ENCODE results near the gene CHST15.

Gene CHST15

DNA sequence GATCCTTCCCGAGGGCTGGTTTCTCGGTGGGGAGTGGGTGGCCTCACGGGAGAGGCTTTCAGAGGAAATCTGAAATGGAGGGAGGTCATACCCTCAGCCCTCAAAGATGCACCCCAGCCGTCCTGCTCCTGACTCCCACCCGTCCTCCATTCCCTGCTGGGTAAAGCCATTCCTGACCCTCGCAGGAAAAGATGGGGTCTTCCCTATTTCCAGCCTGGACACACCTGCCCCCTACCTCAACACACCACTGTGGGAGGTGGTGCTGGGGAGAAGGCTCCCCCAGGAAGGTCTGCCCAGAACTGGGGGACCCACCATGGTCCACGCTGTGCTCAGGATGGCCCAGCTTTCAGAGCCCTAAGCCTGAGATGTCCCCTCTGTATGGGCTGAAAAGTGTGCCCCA lies 86.9 kb downstream of the CHST15 start:
- Mint-ChIP-seq H3K36me3 (no peaks in the 10 kb centered on the region), H3K27me3 (peaks cover 4% of the 10 kb centered on the region), H3K4me1 (peaks cover 4% of the 10 kb centered on the region), H3K4me3 (no peak overlapping the region), H3K27ac (no peak overlapping the region), H3K9me3 (no peaks in the 10 kb centered on the region)
- DNase-seq = peak; percentile 1
- CTCF ChIA-PET = interaction anchor here (3.0 kb wide), 1 partner anchor 11 kb away, joined by 19 read pairs; no protein-coding TSS in a partner anchor

DNA sequence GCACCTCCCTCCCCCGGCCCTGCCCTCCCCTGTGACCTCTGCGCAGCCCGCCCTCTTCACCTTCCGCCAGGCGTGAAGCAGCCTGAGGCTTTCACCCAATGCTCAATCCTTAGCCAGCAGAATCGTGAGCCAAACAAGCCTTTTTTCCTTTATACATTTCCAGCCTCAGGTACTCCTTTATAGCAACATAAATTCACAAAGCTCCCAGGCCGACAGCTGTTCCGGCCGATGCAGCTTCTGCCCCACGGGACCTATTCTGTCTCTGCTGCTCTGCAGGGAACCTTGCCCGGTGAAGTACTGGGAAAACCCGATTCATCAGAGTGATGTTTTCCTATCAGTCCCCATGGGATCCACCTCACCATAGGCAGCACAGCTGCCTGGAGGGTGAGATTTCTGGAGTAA lies 87.4 kb downstream of the CHST15 start:
- DNase-seq = no peak
- Mint-ChIP-seq H3K4me1 (peaks cover 4% of the 10 kb centered on the region), H3K27me3 (peaks cover 8% of the 10 kb centered on the region), H3K4me3 (no peak overlapping the region), H3K27ac (no peak overlapping the region), H3K36me3 (no peaks in the 10 kb centered on the region), H3K9me3 (no peaks in the 10 kb centered on the region)
- CTCF ChIA-PET = interaction anchor here (3.0 kb wide), 1 partner anchor 10 kb away, joined by 19 read pairs; no protein-coding TSS in a partner anchor

DNA sequence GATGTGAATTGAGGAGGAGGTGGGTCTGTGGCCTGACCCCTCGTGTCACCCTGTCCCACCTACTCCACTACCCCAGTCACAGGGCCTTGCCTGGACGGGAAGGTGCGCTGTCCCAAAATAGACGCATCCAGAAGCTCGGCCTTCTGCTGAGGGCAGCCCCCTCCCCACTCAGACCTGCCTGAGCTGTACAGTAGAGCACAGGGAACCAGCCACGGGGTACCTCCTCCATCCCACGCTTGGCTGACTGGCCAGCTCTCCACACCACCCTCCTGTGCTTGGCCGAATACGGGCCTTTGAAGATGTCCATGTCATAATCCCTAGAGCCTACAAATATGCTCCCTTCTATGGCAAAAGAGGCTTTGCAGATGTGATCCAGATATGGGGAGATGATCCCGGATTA lies 88.3 kb downstream of the CHST15 start:
- Mint-ChIP-seq H3K27me3 (peaks cover 8% of the 10 kb centered on the region), H3K9me3 (no peaks in the 10 kb centered on the region)
- CTCF ChIA-PET = interaction anchor here (1.4 to 3.0 kb wide), 2 partner anchors 10 to 384 kb away, joined by 6 to 19 read pairs; no protein-coding TSS in a partner anchor

DNA sequence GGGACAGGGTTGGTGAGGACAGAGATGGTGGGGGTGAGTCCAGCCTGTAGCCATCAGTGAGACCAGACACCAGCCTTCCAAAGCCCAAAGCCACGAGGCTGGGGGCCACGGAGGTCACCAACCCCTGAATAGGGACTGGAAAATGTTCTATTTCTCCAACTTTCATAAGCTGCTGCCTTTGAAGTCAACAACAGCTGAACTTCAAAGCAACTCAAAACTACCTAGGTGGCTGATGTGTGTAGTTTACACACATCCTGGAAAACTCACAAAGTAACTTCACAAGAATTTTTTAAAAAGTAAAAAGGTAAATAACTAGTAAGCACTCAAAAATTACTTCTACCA lies 88.8 kb downstream of the CHST15 start:
- DNase-seq = peak; percentile 11
- H3K36me3 Mint-ChIP-seq = no peaks in the 10 kb centered on the region
- no peak overlapping the region for H3K4me3 Mint-ChIP-seq
- CTCF ChIA-PET = interaction anchor here (1.4 to 3.0 kb wide), 2 partner anchors 9 to 385 kb away, joined by 6 to 19 read pairs; no protein-coding TSS in a partner anchor
- no peaks in the 10 kb centered on the region for H3K9me3 Mint-ChIP-seq
- H3K4me1 Mint-ChIP-seq = peaks cover 4% of the 10 kb centered on the region
- no peak overlapping the region for H3K27ac Mint-ChIP-seq
- peaks cover 8% of the 10 kb centered on the region for H3K27me3 Mint-ChIP-seq

More for the DNA sequence above, 88.3 kb downstream of the CHST15 start:
- Mint-ChIP-seq H3K4me1 (peaks cover 4% of the 10 kb centered on the region), H3K27ac (no peak overlapping the region), H3K36me3 (no peaks in the 10 kb centered on the region), H3K4me3 (no peak overlapping the region)
- DNase-seq = peak; percentile 11

DNA sequence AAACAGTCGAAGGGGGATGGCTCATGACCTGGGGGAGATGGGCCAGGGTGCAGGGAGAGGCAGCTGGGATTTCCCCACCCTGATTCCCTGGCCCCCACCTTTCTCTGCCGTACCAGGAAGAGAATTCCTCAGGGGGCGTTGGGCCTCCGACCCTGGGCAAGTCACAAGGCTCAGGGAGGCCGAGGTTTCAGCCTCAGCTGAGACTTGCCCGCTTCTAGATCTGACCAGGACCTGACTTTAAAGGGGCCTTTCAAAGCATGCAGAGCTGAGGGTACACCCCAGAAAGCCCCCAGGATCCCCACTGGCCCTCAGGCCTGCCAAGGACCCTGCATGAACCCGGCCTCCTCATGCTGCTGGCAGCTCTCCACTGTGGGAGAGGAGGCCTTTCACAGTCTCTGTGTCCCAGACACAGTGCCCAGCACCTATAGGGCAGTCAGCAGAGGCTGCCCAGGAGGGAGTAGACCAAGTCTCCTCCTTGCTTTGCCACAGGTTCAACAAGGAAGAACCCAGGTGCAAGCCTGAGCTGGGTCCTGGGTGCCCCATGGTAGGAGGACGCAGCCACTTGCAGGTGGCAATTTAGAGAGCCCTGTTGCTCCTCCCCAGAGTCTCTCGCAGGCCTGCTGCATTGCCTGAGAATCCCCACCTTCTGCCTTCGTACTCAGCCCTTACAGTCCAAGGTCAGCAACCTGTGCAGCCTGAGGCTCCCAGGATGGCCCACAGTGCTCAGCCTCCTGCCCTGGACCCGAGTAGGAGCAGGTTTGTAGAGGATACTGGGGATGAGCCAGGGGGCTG lies 89.3 kb downstream of the CHST15 start:
- H3K9me3 Mint-ChIP-seq = no peaks in the 10 kb centered on the region
- H3K4me3 Mint-ChIP-seq = no peak overlapping the region
- no peak overlapping the region for H3K27ac Mint-ChIP-seq
- H3K4me1 Mint-ChIP-seq = peaks cover 4% of the 10 kb centered on the region
- peaks cover 8% of the 10 kb centered on the region for H3K27me3 Mint-ChIP-seq
- CTCF ChIA-PET = interaction anchor here (0.9 to 3.0 kb wide), 3 partner anchors 9 to 385 kb away, joined by 3 to 19 read pairs (median 6); no protein-coding TSS in a partner anchor
- H3K36me3 Mint-ChIP-seq = no peaks in the 10 kb centered on the region
- peak; percentile 11 for DNase-seq

DNA sequence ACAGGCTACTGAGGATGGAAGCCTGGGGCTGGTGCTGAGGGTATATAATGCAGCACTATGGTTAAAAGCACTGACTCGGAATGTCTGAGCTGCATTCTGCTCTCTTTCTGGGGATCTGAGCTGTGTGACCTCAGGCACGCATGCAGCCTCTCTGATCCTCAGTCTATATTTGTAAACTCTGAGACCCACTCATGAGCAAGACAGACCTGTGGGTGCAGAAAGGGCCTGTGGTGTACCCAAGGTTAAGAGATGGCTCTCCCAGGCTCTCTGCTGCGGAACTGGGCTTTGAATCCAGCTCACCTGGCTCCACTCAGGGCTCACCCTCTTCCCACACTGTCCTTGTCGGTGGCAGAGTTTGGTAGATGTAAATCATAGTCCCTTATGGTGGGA lies 89.9 kb downstream of the CHST15 start:
- no peaks in the 10 kb centered on the region for H3K9me3 Mint-ChIP-seq
- no peaks in the 10 kb centered on the region for H3K36me3 Mint-ChIP-seq
- CTCF ChIA-PET = interaction anchor here (0.9 to 1.2 kb wide), 2 partner anchors 386 to 400 kb away, joined by 3 to 4 read pairs; no protein-coding TSS in a partner anchor
- no peak overlapping the region for H3K4me3 Mint-ChIP-seq
- peaks cover 4% of the 10 kb centered on the region for H3K4me1 Mint-ChIP-seq
- peaks cover 11% of the 10 kb centered on the region for H3K27me3 Mint-ChIP-seq
- DNase-seq = peak; percentile 12
- H3K27ac Mint-ChIP-seq = no peak overlapping the region

DNA sequence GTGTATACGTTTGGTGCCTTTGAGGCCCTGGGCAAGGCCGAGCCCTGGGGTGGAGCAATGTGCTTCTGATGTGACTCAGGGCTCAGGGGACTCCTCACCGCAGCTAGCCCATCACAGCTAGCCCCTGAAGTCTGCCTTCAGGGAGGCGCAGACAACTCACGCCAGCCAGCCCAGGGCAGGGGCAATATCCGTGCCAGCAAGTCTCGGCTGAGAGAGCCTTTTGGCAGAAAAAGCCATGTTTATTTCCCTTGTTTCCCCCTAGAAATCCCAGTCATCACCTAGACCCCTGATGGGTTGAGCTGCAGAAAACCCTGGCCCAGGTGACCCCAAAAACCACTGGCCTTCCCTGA lies 90.4 kb downstream of the CHST15 start:
- H3K36me3 Mint-ChIP-seq = no peaks in the 10 kb centered on the region
- CTCF ChIA-PET = interaction anchor here (1.2 to 2.0 kb wide), 2 partner anchors 386 to 401 kb away, joined by 4 to 7 read pairs; no protein-coding TSS in a partner anchor
- H3K4me1 Mint-ChIP-seq = peaks cover 4% of the 10 kb centered on the region
- no peak overlapping the region for H3K4me3 Mint-ChIP-seq
- DNase-seq = peak; percentile 16
- no peak overlapping the region for H3K27ac Mint-ChIP-seq
- H3K27me3 Mint-ChIP-seq = peaks cover 11% of the 10 kb centered on the region
- no peaks in the 10 kb centered on the region for H3K9me3 Mint-ChIP-seq

DNA sequence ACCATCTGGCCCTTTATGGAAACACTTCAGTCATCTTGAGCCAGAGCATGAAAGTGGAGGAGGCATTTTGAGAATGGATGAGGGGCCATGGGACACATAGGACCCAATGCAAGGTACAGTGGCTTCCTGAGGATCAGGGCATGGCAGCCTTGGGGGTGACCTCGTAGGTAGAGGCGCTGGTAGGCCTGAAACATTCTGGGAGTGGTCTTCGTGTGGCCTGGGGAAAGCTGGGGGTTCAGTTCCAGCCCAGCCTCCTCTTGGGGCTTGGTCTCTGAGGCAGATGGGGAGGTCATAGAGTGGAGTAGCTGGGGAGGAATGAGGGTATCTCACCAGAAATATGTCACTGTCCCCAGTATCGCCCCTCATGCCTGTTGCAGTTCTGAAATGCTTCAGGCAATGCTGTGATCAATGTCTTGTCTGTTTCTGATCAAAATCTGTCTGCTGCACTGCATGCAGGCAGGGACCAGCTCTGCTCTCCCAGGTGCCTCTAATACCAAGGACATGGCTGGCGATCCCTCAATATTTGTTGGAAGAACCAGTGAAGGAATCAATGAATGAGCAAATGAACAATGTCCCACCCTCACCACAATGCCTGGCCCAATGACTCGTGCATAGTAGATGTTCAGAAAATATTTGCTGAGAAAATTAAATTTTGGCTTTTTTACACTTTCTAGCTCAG lies 90.9 kb downstream of the CHST15 start:
- peaks cover 4% of the 10 kb centered on the region for H3K4me1 Mint-ChIP-seq
- no peaks in the 10 kb centered on the region for H3K9me3 Mint-ChIP-seq
- peak; percentile 14 for DNase-seq
- no peak overlapping the region for H3K27ac Mint-ChIP-seq
- peaks cover 15% of the 10 kb centered on the region for H3K27me3 Mint-ChIP-seq
- no peak overlapping the region for H3K4me3 Mint-ChIP-seq
- H3K36me3 Mint-ChIP-seq = no peaks in the 10 kb centered on the region
- CTCF ChIA-PET = interaction anchor here (1.2 to 2.0 kb wide), 2 partner anchors 386 to 401 kb away, joined by 4 to 7 read pairs; no protein-coding TSS in a partner anchor

DNA sequence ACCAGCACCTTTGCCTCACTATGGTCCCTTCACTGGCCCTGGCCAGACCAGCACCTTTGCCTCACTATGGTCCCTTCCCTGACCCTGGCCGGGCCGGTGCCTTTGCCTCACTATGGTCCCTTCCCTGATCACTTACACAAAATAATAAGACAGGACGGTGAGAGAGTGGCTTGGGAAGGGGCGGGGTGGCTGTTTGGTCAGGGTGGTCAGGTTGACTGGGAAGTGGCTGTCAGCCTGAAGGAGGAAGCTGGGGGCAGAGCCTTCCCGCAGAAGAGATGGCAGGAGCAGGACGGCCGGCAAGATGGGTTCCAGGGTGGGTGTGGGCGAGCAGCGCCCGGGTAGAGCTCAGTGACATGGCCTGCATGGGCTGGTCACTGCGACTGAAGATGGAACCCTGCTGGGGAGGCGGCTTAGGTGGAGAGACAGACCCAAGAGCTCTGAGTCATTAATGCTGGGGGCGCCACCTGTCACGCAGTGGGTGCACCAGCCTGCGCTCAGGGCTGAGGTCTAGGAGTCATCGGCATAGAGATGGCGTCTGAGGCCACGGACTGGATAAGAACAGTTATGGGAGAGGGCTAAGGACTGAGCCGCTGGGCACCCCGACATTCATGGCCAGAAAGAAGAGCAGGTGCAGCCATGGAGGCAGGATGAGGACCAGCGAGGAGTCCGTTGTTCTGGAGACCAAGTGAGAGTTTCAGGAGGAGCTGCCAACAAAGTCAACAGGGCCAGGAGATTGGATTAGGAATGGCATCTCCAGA lies 91.8 kb downstream of the CHST15 start:
- CTCF ChIA-PET = interaction anchor here (2.0 kb wide), 1 partner anchor 387 kb away, joined by 7 read pairs; no protein-coding TSS in a partner anchor
- Mint-ChIP-seq H3K36me3 (no peaks in the 10 kb centered on the region), H3K27ac (no peak overlapping the region), H3K4me1 (peaks cover 4% of the 10 kb centered on the region), H3K27me3 (peaks cover 21% of the 10 kb centered on the region), H3K9me3 (no peaks in the 10 kb centered on the region), H3K4me3 (no peak overlapping the region)
- DNase-seq = peak; percentile 12

DNA sequence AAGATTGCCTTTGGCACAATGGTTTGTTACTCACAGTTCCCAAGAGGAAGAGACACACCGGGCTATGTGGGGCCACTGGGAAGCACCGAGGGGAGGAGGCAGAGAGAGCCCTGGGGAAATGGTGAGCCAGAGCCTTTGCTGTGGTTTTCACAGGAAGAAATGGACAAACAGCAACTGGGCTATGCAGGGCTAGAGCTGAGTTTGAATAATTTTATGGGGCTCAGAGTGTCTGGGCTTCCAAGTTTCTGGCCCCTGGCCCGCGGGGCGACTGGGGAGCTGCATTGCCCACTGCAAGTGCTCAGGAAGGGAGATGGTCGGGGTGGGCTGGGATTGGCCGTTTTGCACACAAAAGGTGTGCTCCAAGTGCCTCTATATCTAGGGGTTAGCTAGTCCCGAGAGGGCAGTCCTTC lies 92.6 kb downstream of the CHST15 start:
- Mint-ChIP-seq H3K9me3 (no peaks in the 10 kb centered on the region), H3K27me3 (peaks cover 29% of the 10 kb centered on the region), H3K27ac (no peak overlapping the region), H3K4me3 (no peak overlapping the region), H3K4me1 (peaks cover 4% of the 10 kb centered on the region), H3K36me3 (no peaks in the 10 kb centered on the region)
- CTCF ChIA-PET = no interaction called here
- DNase-seq = no peak

DNA sequence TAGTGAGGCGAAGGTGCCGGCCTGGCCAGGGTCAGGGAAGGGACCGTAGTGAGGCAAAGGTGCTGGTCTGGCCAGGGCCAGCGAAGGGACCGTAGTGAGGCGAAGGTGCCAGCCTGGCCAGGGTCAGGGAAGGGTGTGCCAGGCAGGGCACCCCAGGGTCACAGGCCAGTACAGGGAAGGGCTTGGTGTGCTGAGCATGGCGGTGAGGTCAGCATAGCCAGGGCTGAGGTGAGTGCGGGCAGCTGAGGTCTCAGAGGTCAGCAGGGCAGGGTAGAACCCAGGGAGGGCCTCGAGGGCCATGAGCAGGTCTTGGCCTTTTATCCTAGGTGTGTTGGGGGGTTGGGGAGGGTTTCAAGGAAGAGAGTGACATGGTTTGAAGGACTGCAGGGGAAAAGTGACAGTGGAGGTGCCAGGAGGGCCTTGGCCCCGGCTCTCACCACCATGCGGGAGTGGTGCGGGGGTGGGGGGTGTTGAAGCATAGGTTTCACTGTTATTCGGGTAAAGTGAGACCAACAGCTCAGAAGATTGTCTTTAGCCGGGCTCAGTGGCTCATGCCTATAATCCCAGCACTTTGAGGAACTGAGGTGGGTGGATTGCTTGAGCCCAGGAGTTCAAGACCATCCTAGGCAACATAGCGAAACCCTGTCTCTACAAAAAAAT lies 93.3 kb downstream of the CHST15 start:
- CTCF ChIA-PET = no interaction called here
- Mint-ChIP-seq H3K27me3 (peaks cover 36% of the 10 kb centered on the region), H3K4me3 (no peak overlapping the region), H3K4me1 (peaks cover 5% of the 10 kb centered on the region), H3K9me3 (no peaks in the 10 kb centered on the region), H3K27ac (no peak overlapping the region), H3K36me3 (no peaks in the 10 kb centered on the region)
- DNase-seq = no peak

DNA sequence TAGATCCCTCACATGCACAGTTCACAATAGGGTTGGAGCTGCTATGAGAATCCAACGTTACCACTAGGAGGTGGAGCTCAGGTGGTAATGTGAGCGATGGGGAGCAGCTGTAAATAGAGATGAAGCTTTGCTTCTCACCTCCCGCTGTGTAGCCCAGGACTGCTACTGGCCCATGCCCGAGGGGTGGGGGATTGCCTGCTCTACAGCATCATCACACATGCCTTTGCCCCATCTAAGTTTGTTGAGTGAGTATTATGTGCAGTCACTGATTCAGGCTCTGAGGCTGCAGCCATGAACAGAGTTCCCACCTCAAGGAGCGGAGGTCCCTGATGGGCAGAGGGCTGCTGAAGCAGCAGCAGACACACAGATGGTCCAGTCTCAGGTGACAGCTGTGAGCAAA lies 94.1 kb downstream of the CHST15 start:
- Mint-ChIP-seq H3K9me3 (no peaks in the 10 kb centered on the region), H3K27me3 (peaks cover 44% of the 10 kb centered on the region), H3K4me1 (peaks cover 4% of the 10 kb centered on the region), H3K4me3 (no peak overlapping the region), H3K36me3 (no peaks in the 10 kb centered on the region), H3K27ac (no peak overlapping the region)
- peak; percentile 11 for DNase-seq
- CTCF ChIA-PET = interaction anchor here (0.6 to 6.9 kb wide), 2 partner anchors 109 to 391 kb away, joined by 3 to 141 read pairs; no protein-coding TSS in a partner anchor

DNA sequence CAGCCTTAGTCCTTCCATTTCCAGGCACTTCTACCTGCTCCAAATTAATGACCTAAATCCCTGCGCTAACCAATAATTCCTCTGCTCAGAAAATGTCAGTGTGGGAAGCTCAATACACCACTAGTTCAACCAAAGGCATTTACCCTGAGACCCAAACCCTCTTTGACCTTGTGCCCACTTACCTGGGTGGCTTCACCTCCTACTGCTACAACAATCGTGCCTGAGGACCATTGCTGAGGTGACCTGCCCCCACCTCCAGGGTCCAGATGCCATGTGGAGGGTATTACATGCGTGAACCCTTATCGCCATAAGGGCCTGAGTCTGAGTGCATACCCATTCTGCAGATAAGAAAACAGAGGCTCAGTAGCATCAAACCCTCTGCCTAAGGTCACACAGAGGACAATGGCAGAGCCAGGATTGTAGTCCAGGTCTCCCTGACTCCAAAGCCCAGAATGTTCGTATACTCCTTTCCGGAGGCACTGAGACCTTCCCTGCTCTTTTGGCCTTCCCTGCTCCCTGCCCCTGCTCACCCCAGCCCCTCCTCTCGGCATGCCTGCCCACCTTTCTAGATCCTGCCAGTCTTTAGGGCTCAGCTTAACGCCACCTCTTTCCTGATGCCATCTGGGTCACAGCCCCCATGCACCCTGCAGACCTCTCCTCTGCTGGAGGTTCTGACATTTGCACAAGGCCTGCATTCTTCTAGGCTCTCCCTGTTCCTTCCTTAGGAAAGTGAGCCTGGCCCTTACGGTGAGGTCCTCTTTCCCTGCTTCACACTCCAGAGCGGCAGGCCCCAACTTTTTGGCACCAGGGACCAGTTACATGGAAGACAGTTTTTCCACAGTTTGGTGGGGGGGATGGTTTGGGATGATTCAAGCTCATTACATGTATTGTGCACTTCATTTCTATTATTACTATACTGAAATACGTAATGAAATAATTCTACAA lies 94.9 kb downstream of the CHST15 start:
- peaks cover 52% of the 10 kb centered on the region for H3K27me3 Mint-ChIP-seq
- CTCF ChIA-PET = interaction anchor here (0.9 to 6.9 kb wide), 4 partner anchors 92 to 405 kb away, joined by 4 to 141 read pairs (median 20); no protein-coding TSS in a partner anchor
- DNase-seq = no peak
- H3K36me3 Mint-ChIP-seq = no peaks in the 10 kb centered on the region
- no peak overlapping the region for H3K4me3 Mint-ChIP-seq
- H3K27ac Mint-ChIP-seq = no peak overlapping the region
- no peaks in the 10 kb centered on the region for H3K9me3 Mint-ChIP-seq
- peaks cover 4% of the 10 kb centered on the region for H3K4me1 Mint-ChIP-seq
